GM12873 (cell line): ENCODE results near the gene SPRED2.

Source experiments
- CTCF ChIP-seq: IDR thresholded peaks from 2 replicates; pipeline ENCODE4 v1.5.1; 2012; ENCODE audit warnings: low read depth, mild to moderate bottlenecking, moderate library complexity, low read length, control low read depth; ENCODE audit not compliant: insufficient read depth; ENCODE audit errors: missing control alignments

SPRED2 gene

DNA sequence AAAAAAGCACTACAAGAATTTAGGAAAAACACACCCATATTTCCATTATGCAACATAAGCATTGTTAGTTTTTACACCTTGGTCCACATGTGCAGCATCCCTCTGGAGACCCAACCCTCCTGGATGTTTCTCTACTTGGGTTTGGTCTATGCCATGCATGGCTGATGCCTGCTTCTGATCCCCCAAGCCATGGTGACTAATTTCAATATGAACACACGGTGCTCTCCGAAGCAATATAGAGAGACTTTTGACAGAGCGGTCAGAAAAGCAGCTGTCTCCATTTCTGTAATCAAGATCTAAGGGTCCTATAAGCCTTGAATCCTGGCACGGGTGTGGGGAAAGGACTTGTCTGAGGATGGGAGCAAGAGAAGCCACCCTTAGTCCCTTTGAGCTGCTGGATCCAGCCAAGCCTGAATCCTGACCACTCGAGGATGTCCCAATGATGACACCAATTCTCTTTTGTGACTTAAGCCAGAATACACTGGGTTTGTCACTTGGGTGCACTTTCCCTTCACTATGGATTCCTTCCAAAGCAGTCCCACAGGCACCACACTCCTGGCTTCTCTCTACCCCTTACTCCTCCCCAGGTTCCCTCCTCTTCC is 113.2 kb downstream of the SPRED2 start:
- no peak for TF ChIP-seq CTCF

DNA sequence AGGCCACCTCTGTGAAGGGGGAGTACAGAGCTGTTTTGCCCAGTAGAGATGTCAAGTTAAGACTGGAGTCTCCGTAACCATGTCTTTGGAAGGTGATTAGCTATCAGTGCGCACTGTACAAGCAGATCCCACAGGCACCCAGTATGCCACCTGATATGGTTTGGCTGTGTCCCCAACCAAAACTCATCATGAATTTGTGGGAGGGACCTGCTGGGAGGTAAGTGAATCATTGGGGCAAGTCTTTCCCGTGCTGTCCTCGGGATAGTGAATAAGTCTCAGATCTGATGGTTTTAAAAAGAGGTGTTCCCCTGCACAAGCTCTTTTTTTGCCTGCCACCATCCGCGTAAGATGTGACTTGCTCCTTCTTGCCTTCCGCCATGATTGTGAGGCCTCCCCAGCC is 114.6 kb downstream of the SPRED2 start:
- no peak for TF ChIP-seq CTCF

DNA sequence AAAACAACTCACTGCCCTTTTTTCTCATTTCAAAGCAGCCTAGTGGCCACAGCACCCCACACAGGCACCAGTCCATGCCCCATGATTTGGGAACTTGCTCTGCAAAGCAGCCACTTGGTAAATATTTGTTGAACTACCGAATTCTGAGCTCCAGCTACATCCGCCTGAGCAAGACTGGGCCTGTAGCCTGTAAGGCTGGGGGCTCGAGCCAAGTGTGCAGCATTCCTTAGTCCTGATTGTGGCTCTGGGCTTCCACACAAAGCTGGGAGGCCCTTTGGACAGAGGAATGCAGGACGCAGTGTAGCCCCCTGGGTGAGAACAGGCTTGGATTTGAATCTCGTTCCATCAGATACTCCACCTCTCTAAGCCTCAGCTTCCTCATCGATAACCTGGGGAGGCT is 116.3 kb downstream of the SPRED2 start:
- no peak for TF ChIP-seq CTCF

- no peak for TF ChIP-seq CTCF
Observed at GRCh38 chr2:65314801-65315441, 117.5 kb downstream of the SPRED2 start.

DNA sequence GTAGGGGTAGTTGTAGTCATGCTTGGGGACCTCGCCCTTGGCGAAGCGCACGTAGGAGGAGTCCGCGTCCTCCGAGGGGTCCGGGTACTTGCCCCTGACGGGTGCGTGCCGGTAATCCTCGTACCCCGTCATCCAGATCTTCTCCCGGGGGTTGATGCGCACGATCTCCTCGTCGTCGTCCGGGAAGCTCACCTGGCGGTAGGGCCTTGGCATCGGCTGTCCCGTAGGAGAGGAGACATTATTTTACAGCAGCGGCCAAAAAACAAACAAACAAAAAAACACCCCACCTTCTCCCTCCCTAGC is 118.5 kb downstream of the SPRED2 start:
- TF ChIP-seq CTCF, result no peak

DNA sequence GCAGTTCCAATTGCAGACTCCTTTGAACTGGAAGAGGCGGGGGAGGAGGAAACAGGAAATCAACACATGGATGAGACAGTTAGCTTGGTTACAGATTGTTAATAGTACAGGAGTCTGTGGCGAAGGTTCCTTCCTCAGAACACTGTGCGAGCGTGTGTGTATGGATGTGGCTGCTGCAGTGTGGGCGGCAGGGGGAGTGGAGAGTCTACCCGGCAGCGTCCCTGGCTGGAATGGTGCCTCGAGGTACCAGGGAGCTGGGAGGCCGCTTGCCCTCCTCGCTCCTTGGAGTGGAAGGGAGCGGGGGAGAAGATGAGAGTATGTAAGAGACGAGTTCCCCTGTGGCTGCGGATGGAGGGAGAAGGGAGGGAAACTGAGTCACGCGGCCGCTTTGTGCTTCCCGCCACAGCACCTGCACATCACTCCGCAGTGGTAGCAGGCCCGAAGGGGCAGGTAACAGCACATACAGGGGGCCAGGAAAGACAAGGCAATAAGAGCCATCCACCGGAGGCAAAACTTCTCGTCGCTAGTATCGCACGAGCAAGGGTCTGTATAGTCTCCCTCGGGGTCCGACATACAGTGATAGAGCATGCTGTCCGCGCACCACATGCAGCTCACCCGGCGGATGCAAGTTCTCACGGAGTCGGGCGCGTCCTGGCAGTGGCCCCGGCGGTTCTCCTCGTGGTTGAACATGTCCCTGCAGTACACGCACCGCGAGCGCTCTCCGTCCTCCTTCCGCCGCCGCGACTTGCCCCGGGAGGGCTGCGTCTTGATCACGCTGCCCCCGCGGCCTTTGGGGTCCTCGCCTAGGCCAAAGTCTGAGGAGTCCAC is 119.1 kb downstream of the SPRED2 start:
- TF ChIP-seq CTCF, result no peak

DNA sequence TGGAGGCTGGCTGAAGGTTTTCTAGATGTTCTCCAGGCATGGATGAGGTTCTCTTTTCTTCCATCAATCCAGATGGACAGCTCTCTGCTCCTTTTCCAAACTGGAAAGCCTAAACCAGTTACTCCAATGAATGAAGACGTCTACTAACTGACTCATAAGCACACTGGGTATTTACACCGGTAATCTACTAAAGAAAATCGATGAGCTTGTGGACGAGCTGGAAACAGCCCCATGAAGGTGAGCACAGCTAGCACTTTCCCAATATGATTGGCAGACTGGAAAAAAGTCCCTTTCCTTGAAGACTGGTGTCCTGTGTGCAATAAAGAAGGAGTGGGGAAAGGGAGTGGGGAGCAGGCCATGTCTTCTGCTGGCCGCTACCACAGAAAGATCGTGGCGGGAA is 120.8 kb downstream of the SPRED2 start:
- TF ChIP-seq CTCF, result no peak
